ENCODE measurements around the gene MRC2. TPM values are rescaled to one million over a fixed set of nuclear protein-coding genes. Genes with fewer than 3 reads are reported as not detected.

Gene MRC2
- total RNA-seq, 2 donors from 2014 or later: 43.8 to 46.7 TPM

- no peaks in the 10 kb centered on the region for H3K36me3 ChIP-seq
- no peak overlapping the region for H3K27ac ChIP-seq
- no peaks in the 10 kb centered on the region for H3K9me3 ChIP-seq
- no peaks in the 10 kb centered on the region for H3K27me3 ChIP-seq
- H3K4me3 ChIP-seq: peak overlapping the region in 1 of 2 donors; percentile 72
- H3K4me1 ChIP-seq: peaks cover 0 to 27% of the 10 kb centered on the region in 2 donors
- DNase-seq (ENCODE audit: low spot score): no peak
- no peak for TF ChIP-seq CTCF (IDR thresholded peaks at IDR 0.05)
These were observed 75.8 kb downstream of the MRC2 start for GRCh38 chr17:62703261-62703775.

GRCh38 chr17:62703776-62704380, 76.4 kb downstream of the MRC2 start:
- Histone ChIP-seq H3K27ac (peak overlapping the region; percentile 65 to 75), H3K27me3 (no peaks in the 10 kb centered on the region), H3K4me1 (peaks cover 0 to 27% of the 10 kb centered on the region in 2 donors), H3K4me3 (peak overlapping the region; percentile 47 to 72), H3K9me3 (no peaks in the 10 kb centered on the region), H3K36me3 (no peaks in the 10 kb centered on the region)
- peak; percentile 69 for DNase-seq (ENCODE audit: low spot score)
- TF ChIP-seq CTCF (IDR thresholded peaks at IDR 0.05): peak; percentile 85 to 89

GRCh38 chr17:62704381-62704971, 77.0 kb downstream of the MRC2 start:
- TF ChIP-seq CTCF (IDR thresholded peaks at IDR 0.05): no peak
- no peaks in the 10 kb centered on the region for H3K36me3 ChIP-seq
- H3K4me1 ChIP-seq: peaks cover 0 to 27% of the 10 kb centered on the region in 2 donors
- H3K4me3 ChIP-seq: peak overlapping the region; percentile 47 to 72
- peak; percentile 74 for DNase-seq (ENCODE audit: low spot score)
- H3K9me3 ChIP-seq: no peaks in the 10 kb centered on the region
- no peaks in the 10 kb centered on the region for H3K27me3 ChIP-seq
- peak overlapping the region; percentile 65 to 75 for H3K27ac ChIP-seq

- no peak for DNase-seq (ENCODE audit: low spot score)
- Histone ChIP-seq H3K4me3 (peak overlapping the region in 1 of 2 donors; percentile 72), H3K9me3 (no peaks in the 10 kb centered on the region), H3K27me3 (no peaks in the 10 kb centered on the region), H3K4me1 (peaks cover 0 to 27% of the 10 kb centered on the region in 2 donors), H3K27ac (peak overlapping the region; percentile 65 to 75), H3K36me3 (no peaks in the 10 kb centered on the region)
- no peak for TF ChIP-seq CTCF (IDR thresholded peaks at IDR 0.05)
These were observed 77.8 kb downstream of the MRC2 start for GRCh38 chr17:62705156-62705777.

GRCh38 chr17:62705778-62706597, 78.5 kb downstream of the MRC2 start:
- H3K4me3 ChIP-seq: peak overlapping the region in 1 of 2 donors; percentile 72
- DNase-seq (ENCODE audit: low spot score): no peak
- no peaks in the 10 kb centered on the region for H3K27me3 ChIP-seq
- no peaks in the 10 kb centered on the region for H3K36me3 ChIP-seq
- H3K27ac ChIP-seq: peak overlapping the region; percentile 46 to 65
- no peaks in the 10 kb centered on the region for H3K9me3 ChIP-seq
- no peak for TF ChIP-seq CTCF (IDR thresholded peaks at IDR 0.05)
- H3K4me1 ChIP-seq: peaks cover 0 to 27% of the 10 kb centered on the region in 2 donors
